Hepatic stellate cell (primary cell): ENCODE results near the gene THTPA.

ENCODE experiments used
- DNase-seq: peaks from one replicate; pipeline ENCODE4 v3.0.0; 2011; ENCODE audit warnings: low spot score

The THTPA gene

GRCh38 chr14:23555882-23556699 is at the start of gene THTPA:
Gene THTPA (plus strand): TSS chr14:23556271. CDS start chr14:23556758, 487 bp downstream.
- peak; percentile 97 for DNase-seq

- no peak for DNase-seq
Measured at GRCh38 chr14:23512156-23512555, 43.9 kb upstream of the THTPA start.

GRCh38 chr14:23513005-23513817 is 42.9 kb upstream of the THTPA start:
- DNase-seq = no peak

- no peak for DNase-seq
Measured at GRCh38 chr14:23513818-23514643, 42.0 kb upstream of the THTPA start.

- DNase-seq = no peak
Measured at GRCh38 chr14:23514644-23514957, 41.5 kb upstream of the THTPA start.

GRCh38 chr14:23517650-23518326 is 38.3 kb upstream of the THTPA start:
- DNase-seq = no peak

- DNase-seq = no peak
Measured at GRCh38 chr14:23518709-23519108, 37.4 kb upstream of the THTPA start.

GRCh38 chr14:23520899-23521533 is 35.1 kb upstream of the THTPA start:
- no peak for DNase-seq

- no peak for DNase-seq
Measured at GRCh38 chr14:23521785-23522640, 34.1 kb upstream of the THTPA start.

GRCh38 chr14:23522643-23523198 is 33.4 kb upstream of the THTPA start:
- no peak for DNase-seq

GRCh38 chr14:23523229-23524016 is 32.6 kb upstream of the THTPA start:
- no peak for DNase-seq

- no peak for DNase-seq
Measured at GRCh38 chr14:23524954-23525353, 31.1 kb upstream of the THTPA start.

GRCh38 chr14:23525611-23526010 is 30.5 kb upstream of the THTPA start:
- DNase-seq = no peak

GRCh38 chr14:23528555-23528954 is 27.5 kb upstream of the THTPA start:
- peak; percentile 32 for DNase-seq

GRCh38 chr14:23529016-23529415 is 27.1 kb upstream of the THTPA start:
- DNase-seq = no peak

- DNase-seq = no peak
Measured at GRCh38 chr14:23530375-23531055, 25.6 kb upstream of the THTPA start.

GRCh38 chr14:23531391-23531790 is 24.7 kb upstream of the THTPA start:
- no peak for DNase-seq

- no peak for DNase-seq
Measured at GRCh38 chr14:23532658-23533057, 23.4 kb upstream of the THTPA start.
